ENCODE results near the gene NBPF1.
"Not testable (repeated sequence)": the region's sequence is repeated elsewhere in the genome, so short reads cannot be mapped to it uniquely, and the experiment has no call there.

The NBPF1 gene

DNA sequence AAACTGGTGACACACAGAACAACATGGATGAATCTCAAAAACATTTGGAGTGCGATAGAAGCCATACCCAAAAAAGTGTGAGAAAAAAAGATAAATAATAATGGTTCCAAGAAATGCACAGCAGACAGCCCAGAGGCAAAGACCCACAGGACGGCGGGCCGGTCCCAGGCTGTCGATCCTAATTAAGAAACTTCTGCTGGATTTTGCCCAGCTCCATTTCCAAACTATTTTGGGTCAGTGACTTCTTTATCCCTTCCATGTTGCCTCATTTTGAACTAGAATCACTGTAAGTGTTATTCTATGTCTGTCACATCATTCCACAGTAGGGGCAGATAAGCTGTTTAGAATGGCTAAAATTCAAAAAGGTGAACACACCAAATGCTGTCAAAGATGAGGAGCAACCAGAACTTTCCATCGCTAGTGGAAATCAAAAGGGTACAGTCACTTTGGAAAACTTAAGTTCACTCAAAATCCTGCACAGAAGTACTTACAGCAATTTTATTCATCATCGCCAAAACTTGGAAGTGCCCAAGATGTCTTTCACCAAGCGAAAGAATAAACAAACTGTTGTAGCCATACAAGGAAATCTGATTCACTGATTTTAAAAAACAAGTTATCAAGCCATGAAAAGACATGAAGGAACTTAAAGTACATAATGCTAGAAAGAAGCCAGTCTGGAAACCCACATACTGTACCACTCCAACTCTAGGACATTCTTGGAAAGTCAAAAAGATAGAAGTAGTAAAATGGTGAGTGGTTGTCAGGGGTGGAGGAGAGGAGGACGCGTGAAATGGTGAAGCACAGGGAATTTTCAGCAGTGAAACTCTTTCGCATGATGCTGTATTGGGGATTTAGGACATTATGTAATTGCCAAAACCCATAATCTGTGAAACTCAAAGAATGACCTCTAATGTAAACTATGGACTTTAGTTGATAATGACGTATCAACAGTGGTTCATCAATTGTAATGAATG is 7.5 kb downstream of the NBPF1 start:
- DNase-seq (ENCODE audit: low read depth), result no peak

DNA sequence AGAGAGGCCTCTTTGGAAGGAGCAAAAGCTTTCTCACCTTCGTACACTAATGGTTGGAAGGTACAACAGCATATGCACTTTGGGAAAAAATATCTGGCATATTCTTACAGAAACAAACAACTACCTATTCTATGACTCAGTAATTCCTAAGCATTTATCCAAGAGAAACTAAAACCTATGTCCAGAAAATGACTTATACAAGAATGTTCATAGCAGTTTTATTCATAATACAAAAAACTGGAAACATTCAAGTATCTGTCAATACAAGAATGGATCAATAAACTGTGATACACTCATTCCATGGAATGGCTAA is 8.2 kb downstream of the NBPF1 start:
- DNase-seq (ENCODE audit: low read depth), result no peak

GRCh38 chr1:16604514-16605212 is 8.7 kb downstream of the NBPF1 start:
- DNase-seq (ENCODE audit: low read depth), result not testable (repeated sequence)

DNA sequence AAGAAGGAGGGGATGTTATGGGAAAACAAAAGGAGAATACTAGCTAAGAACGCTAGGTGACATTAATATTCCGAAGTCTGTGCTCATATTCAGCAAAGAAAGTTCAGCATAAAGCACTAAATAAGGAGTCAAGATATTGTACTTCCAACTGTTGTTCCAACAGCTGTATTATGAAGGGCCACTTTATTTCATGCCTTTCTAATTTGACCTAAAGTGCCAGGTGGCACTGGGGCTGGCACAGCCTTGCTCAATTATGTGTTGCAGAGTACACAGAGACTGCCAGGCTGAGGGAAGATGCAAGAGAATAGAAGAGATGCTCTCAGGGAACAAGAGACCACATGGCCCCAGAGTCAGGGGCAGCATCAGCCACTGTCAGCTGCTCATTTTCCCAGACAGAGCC is 9.7 kb downstream of the NBPF1 start:
- not testable (repeated sequence) for DNase-seq (ENCODE audit: low read depth)

- not testable (repeated sequence) for DNase-seq (ENCODE audit: low read depth)
These were observed 10.9 kb downstream of the NBPF1 start for GRCh38 chr1:16602336-16603011.

GRCh38 chr1:16600855-16601786 is 12.2 kb downstream of the NBPF1 start:
- not testable (repeated sequence) for DNase-seq (ENCODE audit: low read depth)

GRCh38 chr1:16599326-16599725 is 14.0 kb downstream of the NBPF1 start:
- not testable (repeated sequence) for DNase-seq (ENCODE audit: low read depth)

DNA sequence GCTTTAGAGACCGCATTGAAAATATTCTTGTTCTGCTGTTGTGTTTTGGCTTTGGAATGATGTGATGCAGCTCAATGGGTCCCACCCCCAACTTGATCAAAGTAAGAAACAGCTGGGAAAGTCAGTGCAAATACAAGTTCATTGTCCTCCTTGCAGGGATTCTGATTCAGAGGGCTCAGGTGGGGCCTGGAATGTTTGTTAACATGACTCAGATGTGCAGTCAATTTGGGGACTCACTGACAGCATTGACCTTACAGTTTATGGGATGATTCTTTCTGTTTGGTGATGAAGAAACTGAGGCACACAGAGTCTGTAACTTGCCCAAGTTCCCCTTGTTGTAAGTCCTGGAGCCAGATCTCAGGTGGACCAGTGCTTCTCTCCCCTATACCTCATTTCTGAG is 18.1 kb downstream of the NBPF1 start:
- not testable (repeated sequence) for DNase-seq (ENCODE audit: low read depth)

DNA sequence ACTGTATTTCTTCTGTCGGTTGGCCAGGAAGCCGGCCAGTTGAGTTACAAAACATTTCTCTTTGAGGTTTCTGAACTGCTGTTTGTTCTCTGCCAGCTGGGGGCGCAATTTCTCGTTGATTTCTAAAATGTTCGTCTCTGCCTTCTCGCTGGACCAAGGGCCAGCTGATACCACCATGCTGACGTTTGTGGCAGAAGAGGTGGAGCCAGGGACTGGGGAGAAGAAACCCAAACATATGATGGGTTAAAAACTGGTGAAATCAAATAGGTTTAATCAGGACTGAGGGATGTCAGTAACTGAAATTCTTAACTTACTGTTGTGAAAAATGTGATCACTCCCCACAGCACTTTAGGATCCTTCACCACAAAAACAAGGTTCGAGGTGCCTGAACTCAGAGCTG is 21.5 kb downstream of the NBPF1 start:
- DNase-seq (ENCODE audit: low read depth), result not testable (repeated sequence)

GRCh38 chr1:16588081-16588480 is 25.3 kb downstream of the NBPF1 start:
- DNase-seq (ENCODE audit: low read depth), result not testable (repeated sequence)

DNA sequence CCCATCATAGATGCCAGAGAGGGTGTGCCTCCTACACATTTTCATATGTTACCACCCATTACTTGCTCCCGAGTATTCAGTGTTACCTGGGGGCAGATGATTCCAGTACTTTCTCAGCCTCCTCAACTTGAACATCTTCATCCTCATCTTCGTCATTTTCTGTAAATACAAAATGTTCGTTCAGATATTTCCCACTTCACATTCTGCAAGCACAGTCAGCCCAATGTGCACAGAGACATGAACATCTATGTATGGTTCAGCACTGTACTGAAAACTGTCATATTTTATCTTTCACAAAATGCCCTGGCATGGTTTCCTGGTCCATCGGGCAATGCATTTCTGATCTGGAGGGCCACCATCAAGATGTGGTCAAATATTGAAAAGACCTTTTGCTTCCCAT is 25.7 kb downstream of the NBPF1 start:
- DNase-seq (ENCODE audit: low read depth), result not testable (repeated sequence)

DNA sequence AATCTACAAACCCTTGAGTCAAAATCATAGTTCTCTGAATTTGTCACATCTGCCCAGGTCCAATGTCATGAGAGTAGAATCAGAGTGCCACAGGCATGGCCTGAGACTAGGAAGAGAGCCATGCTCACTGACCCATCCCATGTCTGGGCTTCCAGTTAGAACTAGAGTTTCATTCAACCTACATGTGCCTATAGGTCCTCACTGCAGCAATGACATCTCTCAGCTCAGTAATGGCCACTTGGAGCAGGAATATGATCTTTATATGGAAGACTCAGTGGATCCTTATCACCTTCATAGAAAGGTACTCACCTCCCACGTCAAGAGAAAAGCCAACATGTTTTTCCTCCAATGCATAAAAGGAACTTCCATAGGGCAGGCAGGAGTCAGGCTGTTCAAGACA is 48.0 kb downstream of the NBPF1 start:
- not testable (repeated sequence) for DNase-seq (ENCODE audit: low read depth)

DNA sequence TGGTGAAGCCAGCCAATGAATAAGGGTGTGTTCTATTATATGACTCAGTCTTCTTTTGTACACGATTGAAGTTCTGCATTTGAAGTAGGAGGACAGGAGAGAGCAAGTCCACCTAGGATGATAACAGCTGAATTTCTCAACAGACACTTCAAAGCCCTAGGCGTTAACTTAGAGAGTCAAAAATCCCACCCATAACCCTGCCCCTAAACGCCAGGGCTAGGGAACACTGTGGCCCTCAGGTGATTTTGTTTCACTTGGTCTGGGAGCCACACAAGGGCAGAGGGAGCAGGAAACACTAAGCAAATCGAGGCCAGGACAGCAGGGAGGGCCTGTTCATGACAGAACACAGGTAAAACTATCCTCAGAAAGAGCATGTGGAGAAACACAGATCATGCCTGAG is 52.3 kb downstream of the NBPF1 start:
- not testable (repeated sequence) for DNase-seq (ENCODE audit: low read depth)

DNA sequence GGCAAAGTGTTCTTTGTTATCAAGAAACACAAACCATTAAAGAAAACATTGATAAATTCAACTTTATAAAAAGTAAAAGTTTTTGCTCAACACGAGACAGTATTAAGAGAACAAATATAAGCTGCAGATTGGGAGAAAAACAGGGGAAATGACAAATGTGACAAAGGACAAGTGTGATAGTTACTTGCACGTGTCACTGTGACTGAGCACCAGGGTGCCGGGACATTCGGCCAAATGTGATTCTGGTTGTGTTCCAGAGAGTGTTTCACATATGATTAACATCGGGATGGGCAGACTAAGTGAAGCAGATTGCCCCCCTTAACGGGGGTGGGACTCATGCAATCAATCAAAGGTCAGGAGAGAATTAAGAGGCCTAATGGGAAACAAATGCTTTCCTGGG is 52.9 kb downstream of the NBPF1 start:
- not testable (repeated sequence) for DNase-seq (ENCODE audit: low read depth)

DNA sequence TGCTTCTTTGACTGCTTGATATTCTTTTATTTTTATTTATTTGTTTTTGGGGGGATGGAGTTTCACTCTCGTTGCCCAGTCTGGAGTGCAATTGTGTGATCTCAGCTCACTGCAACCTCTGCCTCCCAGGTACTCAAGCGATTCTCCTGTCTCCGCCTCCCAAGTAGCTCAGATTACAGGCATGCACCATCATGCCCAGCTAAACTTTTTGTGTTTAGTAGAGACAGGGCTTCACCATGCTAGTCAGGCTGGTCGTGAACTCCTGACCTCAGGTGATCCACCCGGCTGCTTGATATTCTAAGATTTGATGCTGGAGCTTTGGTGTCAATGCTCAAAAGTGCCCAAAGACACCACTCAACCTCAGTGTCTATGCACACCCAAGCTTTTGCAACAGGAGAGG is 53.7 kb downstream of the NBPF1 start:
- not testable (repeated sequence) for DNase-seq (ENCODE audit: low read depth)

DNA sequence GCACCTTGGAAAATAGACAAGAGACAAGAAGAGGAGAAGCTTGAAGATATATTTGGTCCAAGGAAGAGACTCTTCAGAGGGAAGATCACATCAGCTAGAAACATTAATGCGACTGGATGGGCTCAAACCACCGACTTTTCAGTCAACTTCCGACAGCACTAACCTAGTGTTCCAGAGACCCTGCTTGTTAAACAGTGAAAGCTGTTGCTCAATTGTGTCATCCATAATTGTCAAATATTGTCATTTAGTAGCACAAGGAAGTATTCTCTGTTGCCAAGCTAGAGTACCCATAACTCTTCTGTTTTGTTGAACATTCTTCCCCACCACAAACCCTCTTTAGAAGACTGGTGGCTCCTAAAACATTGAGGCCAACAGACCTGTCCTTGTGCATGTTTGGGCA is 56.3 kb downstream of the NBPF1 start:
- not testable (repeated sequence) for DNase-seq (ENCODE audit: low read depth)

GRCh38 chr1:16553244-16553643 is 60.1 kb downstream of the NBPF1 start:
- not testable (repeated sequence) for DNase-seq (ENCODE audit: low read depth)

DNA sequence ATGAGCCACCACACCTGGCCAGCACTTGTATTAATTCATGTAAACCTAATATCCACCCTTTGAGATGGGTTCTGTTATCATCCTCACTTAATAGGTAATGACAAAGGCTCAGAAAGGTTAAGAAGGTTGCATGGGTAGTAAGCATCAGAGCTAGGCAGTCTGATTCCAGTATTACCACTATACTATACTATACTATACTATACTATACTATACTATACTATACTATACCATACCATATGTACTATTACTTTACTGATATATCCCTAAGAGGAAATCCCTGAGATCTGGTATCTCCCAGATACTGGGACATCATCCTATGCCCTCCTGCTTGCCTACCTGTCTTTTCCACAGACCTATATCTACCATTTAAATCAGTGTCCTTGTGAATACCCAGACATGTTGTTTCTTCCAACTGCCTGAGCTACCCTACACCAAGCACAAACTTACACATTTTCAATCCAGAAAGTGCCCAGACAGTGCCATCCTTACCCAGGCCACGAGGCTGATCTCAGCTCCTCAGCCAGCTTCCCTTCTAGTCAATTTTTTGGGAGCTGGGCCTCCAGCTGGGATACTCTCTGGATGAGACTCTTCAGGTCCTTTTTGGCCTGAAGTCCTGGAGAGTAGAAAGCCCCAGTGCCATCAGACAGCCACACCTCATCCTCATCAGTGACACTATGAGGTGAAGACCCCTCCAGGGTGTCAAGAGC is 63.0 kb downstream of the NBPF1 start:
- not testable (repeated sequence) for DNase-seq (ENCODE audit: low read depth)

- not testable (repeated sequence) for DNase-seq (ENCODE audit: low read depth)
These were observed 63.8 kb downstream of the NBPF1 start for GRCh38 chr1:16549545-16549944.

- not testable (repeated sequence) for DNase-seq (ENCODE audit: low read depth)
These were observed 65.7 kb downstream of the NBPF1 start for GRCh38 chr1:16547502-16548241.

All from stimulated activated CD8-positive, alpha-beta memory T cell treated with anti-CD3 and anti-CD28 coated beads, Interleukin-7, amount 100 ng/mL, for 24 hours (primary cell).